B cell (primary cell): ENCODE data around the gene SATB2. TPM values are rescaled to one million over a fixed set of nuclear protein-coding genes. Genes with fewer than 3 reads are reported as not detected.

Experiments used
- ATAC-seq: fragments of 200-7000 bp; cut with Tn5 transposase; one replicate; pipeline ENCODE4 v1.10.0; 2021; ENCODE audit warnings: low read depth, mild to moderate bottlenecking, moderate number of reproducible peaks, moderate library complexity
- CTCF ChIA-PET: fragments of 350-600 bp; sonication (Branson Sonifier 250); formaldehyde crosslinking; loops from one replicate; lab custom pipeline; 2021; ENCODE audit warnings: antibody characterized with exemption, inconsistent platforms; lab: Charles Lee
- POLR2A ChIA-PET: fragments of 350-600 bp; sonication (Branson Sonifier 250); formaldehyde crosslinking; loops from one replicate; lab custom pipeline; 2021; ENCODE audit warnings: antibody characterized with exemption; lab: Charles Lee
- DNase-seq: peaks from one replicate; pipeline ENCODE4 v3.0.0; 2013
- H2AFZ ChIP-seq: 2 replicates; pipeline ENCODE4 v1.6.1; 2012; ENCODE audit warnings: mild to moderate bottlenecking, low read depth, low read length; ENCODE audit not compliant: insufficient read depth, poor library complexity, severe bottlenecking
- H3K27ac ChIP-seq, 2 donors: 1 replicate in 1 of 2; 2 replicates in 1 of 2; pipeline ENCODE4 v1.5.1; 2012 to 2013; ENCODE audit warnings: low read length in 2 of 2, mild to moderate bottlenecking in 2 of 2, moderate library complexity in 1 of 2
- H3K27me3 ChIP-seq, 4 experiments: fragments of 200-600 bp in 1 of 4; sonication (generic) in 1 of 4; replicated peaks in 1 of 4; 1 replicate in 2 of 4; 2 replicates in 2 of 4; pipeline versions ENCODE4 v1.6.1 to v1.7.0; 2013 to 2016; ENCODE audit warnings: low read length in 3 of 4, mild to moderate bottlenecking in 2 of 4, mixed read lengths in 1 of 4, moderate library complexity in 1 of 4; ENCODE audit not compliant: insufficient read depth in 4 of 4, control insufficient read depth in 3 of 4; ENCODE audit errors: control extremely low read depth in 1 of 4
- H3K36me3 ChIP-seq, 2 experiments: replicated peaks in 1 of 2; 1 replicate in 1 of 2; 2 replicates in 1 of 2; pipeline versions ENCODE4 v1.6.1 to v1.7.1; 2013; ENCODE audit warnings: low read length in 1 of 2; ENCODE audit not compliant: insufficient read depth in 2 of 2, control insufficient read depth in 1 of 2; ENCODE audit errors: control extremely low read depth in 1 of 2, extremely low read depth in 1 of 2
- H3K4me1 ChIP-seq, 2 donors: fragments of 200-600 bp in 1 of 2; sonication (generic) in 1 of 2; 1 replicate in 1 of 2; 2 replicates in 1 of 2; pipeline versions ENCODE4 v1.5.1 to v1.6.1; 2013 to 2017; ENCODE audit warnings: low read length in 2 of 2; ENCODE audit not compliant: control insufficient read depth in 2 of 2, insufficient read depth in 2 of 2
- H3K4me2 ChIP-seq: replicated peaks from 2 replicates; pipeline ENCODE3; 2012; ENCODE audit warnings: mild to moderate bottlenecking, low read depth, low read length; ENCODE audit not compliant: poor library complexity, severe bottlenecking
- H3K4me3 ChIP-seq, 5 experiments: fragments of 200-600 bp in 1 of 5; sonication (generic) in 1 of 5; 1 replicate in 3 of 5; 2 replicates in 2 of 5; pipeline versions ENCODE4 v1.5.1 to v1.7.0; 2011 to 2016; ENCODE audit warnings: low read length in 4 of 5, mild to moderate bottlenecking in 4 of 5, low read depth in 2 of 5, control low read depth in 1 of 5, moderate library complexity in 1 of 5; ENCODE audit not compliant: insufficient read depth in 1 of 5; ENCODE audit errors: control extremely low read depth in 1 of 5, extremely low read depth in 1 of 5
- H3K79me2 ChIP-seq: fragments of 200-600 bp; sonication (generic); one replicate; pipeline ENCODE4 v1.6.0; 2016; ENCODE audit warnings: low read length; ENCODE audit not compliant: control insufficient read depth, insufficient read depth
- H3K9ac ChIP-seq: fragments of 200-600 bp; sonication (generic); 2 replicates; pipeline ENCODE4 v1.6.1; 2017; ENCODE audit warnings: mild to moderate bottlenecking, low read length, moderate library complexity
- H3K9me3 ChIP-seq, 3 donors: one replicate each; pipeline versions ENCODE4 v1.6.1 to v1.7.1; 2013; ENCODE audit warnings: low read length in 2 of 3; ENCODE audit not compliant: control insufficient read depth in 2 of 3, insufficient read depth in 1 of 3; ENCODE audit errors: control extremely low read depth in 1 of 3
- H4K20me1 ChIP-seq: 2 replicates; pipeline ENCODE4 v1.6.0; 2012; ENCODE audit warnings: mild to moderate bottlenecking, low read length; ENCODE audit not compliant: insufficient read depth, control insufficient read depth, poor library complexity, severe bottlenecking
- H3K27ac Mint-ChIP-seq: one replicate; pipeline ENCODE4 v1.8.0; 2021; ENCODE audit warnings: mixed read lengths
- H3K27me3 Mint-ChIP-seq: one replicate; pipeline ENCODE4 v1.8.0; 2021; ENCODE audit warnings: mixed read lengths
- H3K4me1 Mint-ChIP-seq: one replicate; pipeline ENCODE4 v1.8.0; 2021; ENCODE audit warnings: mixed read lengths
- H3K4me3 Mint-ChIP-seq: one replicate; pipeline ENCODE4 v1.8.0; 2021; ENCODE audit warnings: mixed read lengths
- H3K9me3 Mint-ChIP-seq: one replicate; pipeline ENCODE4 v1.8.0; 2022; ENCODE audit warnings: mixed read lengths; ENCODE audit not compliant: insufficient read depth
- CTCF ChIP-seq: fragments of 200-600 bp; IDR thresholded peaks from one replicate; pipeline ENCODE4 v1.8.0; 2022; ENCODE audit warnings: antibody characterized with exemption, mild to moderate bottlenecking
- EZH2 ChIP-seq: IDR thresholded peaks from 2 replicates; pipeline ENCODE4 v1.6.1; 2012; ENCODE audit warnings: borderline replicate concordance, low read depth, mild to moderate bottlenecking, moderate library complexity, low read length; ENCODE audit not compliant: insufficient read depth, poor library complexity, severe bottlenecking
- WGBS: methylation state at CpG from one replicate; pipeline ENCODE4 v1.1.5; 2013; ENCODE audit warnings: missing lambda C conversion rate; ENCODE audit not compliant: insufficient coverage; 5-methylcytosine and 5-hydroxymethylcytosine counted together
- intact Hi-C: fragments of 100-400 bp; cut with micrococcal nuclease; formaldehyde crosslinking; loops from one replicate; pipeline ENCODE4 v1.10.0; 2022
- polyA plus RNA-seq: library from polyadenylated mRNA; depleted of rRNA; stranded (reverse); fragments of >200 nt; gene quantifications from 2 replicates; pipeline ENCODE4 v1.2.3, GENCODE V29; 2012
- total RNA-seq, 2 donors: library from RNA; stranded (reverse); fragments of 120-200 nt in 1 of 2; gene quantifications; 1 replicate in 1 of 2; 2 replicates in 1 of 2; pipeline versions ENCODE4 v1.2.3 to v1.2.4, GENCODE V29; 2013 to 2022

SATB2 gene
- total and polyA plus RNA-seq, 2 donors (not counting 1 experiment from before 2014, with no cell fraction given), result 0.13 to 0.49 TPM

GRCh38 chr2:199278099-199278498, 179.6 kb downstream of the SATB2 start:
- no peaks in the 10 kb centered on the region for H3K9me3 ChIP-seq
- H4K20me1 ChIP-seq, result no peaks in the 10 kb centered on the region
- no peaks in the 10 kb centered on the region for H3K36me3 ChIP-seq
- H3K4me3 ChIP-seq, result no peak overlapping the region
- H2AFZ ChIP-seq, result no peak overlapping the region
- TF ChIP-seq CTCF (no peak), EZH2 (no peak)
- CTCF ChIA-PET, result interaction anchor here (0.7 kb wide), 1 partner anchor 26 kb away, joined by 3 read pairs; no protein-coding TSS in a partner anchor
- H3K4me1 Mint-ChIP-seq, result no peaks in the 10 kb centered on the region
- H3K27ac Mint-ChIP-seq, result no peak overlapping the region
- H3K27me3 ChIP-seq, result no peaks in the 10 kb centered on the region
- no peaks in the 10 kb centered on the region for H3K27me3 Mint-ChIP-seq
- intact Hi-C loops, result no loop called here
- ATAC-seq (no peak), DNase-seq (no peak)
- 74% methylated on average over 5 of the region's 5 CpGs for WGBS
- H3K9ac ChIP-seq, result no peak overlapping the region
- H3K27ac ChIP-seq, result no peak overlapping the region
- no peak overlapping the region for H3K4me2 ChIP-seq
- H3K9me3 Mint-ChIP-seq, result peaks cover 3% of the 10 kb centered on the region
- POLR2A ChIA-PET, result no interaction called here
- no peaks in the 10 kb centered on the region for H3K79me2 ChIP-seq
- H3K4me1 ChIP-seq, result no peaks in the 10 kb centered on the region
- no peak overlapping the region for H3K4me3 Mint-ChIP-seq

DNA sequence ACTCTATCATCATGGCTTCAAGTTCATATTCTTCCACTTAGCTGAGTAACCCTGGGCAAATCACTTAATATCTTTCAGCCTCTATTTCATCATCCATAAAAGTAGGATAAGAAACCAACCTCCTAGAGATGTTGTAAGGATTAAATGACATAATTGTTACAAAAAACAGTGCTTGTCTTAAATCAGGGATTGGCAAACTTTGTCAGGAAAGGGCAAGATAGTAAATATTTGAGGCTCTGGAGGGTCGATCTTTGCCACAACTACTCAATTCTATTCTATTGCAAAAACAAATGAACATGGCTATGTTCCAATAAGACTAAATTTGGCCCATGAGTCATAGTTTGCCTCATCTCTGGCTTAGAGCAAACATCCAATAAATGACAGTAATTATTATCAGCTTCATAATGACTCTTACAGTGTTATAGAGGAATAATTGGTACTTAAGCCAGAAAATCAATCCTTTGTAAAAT, 184.7 kb downstream of the SATB2 start:
- H3K4me1 ChIP-seq, result no peaks in the 10 kb centered on the region
- H2AFZ ChIP-seq, result no peak overlapping the region
- H3K4me3 ChIP-seq, result no peak overlapping the region
- H3K9ac ChIP-seq, result no peak overlapping the region
- intact Hi-C loops, result no loop called here
- Mint-ChIP-seq H3K27ac (no peak overlapping the region), H3K4me3 (no peak overlapping the region), H3K27me3 (no peaks in the 10 kb centered on the region), H3K9me3 (no peaks in the 10 kb centered on the region), H3K4me1 (no peaks in the 10 kb centered on the region)
- ChIA-PET POLR2A (no interaction called here), CTCF (no interaction called here)
- H4K20me1 ChIP-seq, result no peaks in the 10 kb centered on the region
- no peaks in the 10 kb centered on the region for H3K27me3 ChIP-seq
- TF ChIP-seq EZH2 (no peak), CTCF (no peak)
- no peak overlapping the region for H3K4me2 ChIP-seq
- no CpG with 5 or more reads among the region's 1 CpG for WGBS
- ATAC-seq (no peak), DNase-seq (no peak)
- no peaks in the 10 kb centered on the region for H3K79me2 ChIP-seq
- H3K36me3 ChIP-seq, result no peaks in the 10 kb centered on the region
- no peak overlapping the region for H3K27ac ChIP-seq
- no peaks in the 10 kb centered on the region for H3K9me3 ChIP-seq
